Embryonic facial prominence (tissue), 1 donor: ENCODE results near the gene LMCD1.

ENCODE experiments used
- DNase-seq: peaks from one replicate; pipeline ENCODE4 v3.0.0-alpha.2; 2016; ENCODE audit errors: extremely low spot score

The LMCD1 gene

GRCh38 chr3:8618950-8619349 is 117.3 kb downstream of the LMCD1 start:
- no peak for DNase-seq

GRCh38 chr3:8619548-8619947 is 117.9 kb downstream of the LMCD1 start:
- no peak for DNase-seq

GRCh38 chr3:8621141-8621540 is 119.5 kb downstream of the LMCD1 start:
- no peak for DNase-seq

GRCh38 chr3:8621872-8622271 is 120.2 kb downstream of the LMCD1 start:
- DNase-seq = no peak

- DNase-seq = peak; percentile 59
Observed at GRCh38 chr3:8622873-8623691, 121.5 kb downstream of the LMCD1 start.

GRCh38 chr3:8623741-8624140 is 122.1 kb downstream of the LMCD1 start:
- no peak for DNase-seq
